H1 (cell line): ENCODE results near the gene AGPAT3. TPM values are rescaled to one million over a fixed set of nuclear protein-coding genes. Genes with fewer than 3 reads are reported as not detected.

ENCODE experiments used
- CTCF ChIA-PET: fragments of 300-600 bp; sonication (Branson Sonifier 250); formaldehyde crosslinking; loops from one replicate; lab custom pipeline; 2021; ENCODE audit not compliant: partially characterized antibody; lab: Charles Lee
- POLR2A ChIA-PET: fragments of 300-600 bp; sonication (Branson Sonifier 250); formaldehyde crosslinking; loops from one replicate; lab custom pipeline; 2021; ENCODE audit warnings: inconsistent platforms; ENCODE audit not compliant: partially characterized antibody; lab: Charles Lee
- DNase-seq, 2 experiments: peaks; one replicate each; pipeline versions ENCODE4 v3.0.0 to v3.0.0-alpha.2; 2010 to 2022; ENCODE audit warnings: low spot score in 2 of 2, low read depth in 1 of 2, mixed read lengths in 1 of 2
- FAIRE-seq: peaks from 2 replicates; lab custom pipeline; 2011; peaks lifted over from hg19 to GRCh38; lab: Jason Lieb, UNC
- H2AFZ ChIP-seq: 2 replicates; pipeline ENCODE4 v1.8.1; 2012; ENCODE audit warnings: low read length, inconsistent platforms
- H2AK5ac ChIP-seq: 2 replicates; pipeline ENCODE4 v1.6.1; 2013; ENCODE audit warnings: low read depth, low read length
- H2BK120ac ChIP-seq: replicated peaks from 2 replicates; pipeline ENCODE3; 2013; ENCODE audit warnings: low read depth, low read length, inconsistent platforms
- H2BK12ac ChIP-seq: 2 replicates; pipeline ENCODE4 v1.6.1; 2013; ENCODE audit warnings: low read depth, low read length
- H2BK15ac ChIP-seq: 2 replicates; pipeline ENCODE4 v1.6.1; 2013; ENCODE audit warnings: low read length
- H2BK20ac ChIP-seq: 2 replicates; pipeline ENCODE4 v1.6.1; 2013; ENCODE audit warnings: low read length
- H2BK5ac ChIP-seq: 2 replicates; pipeline ENCODE4 v1.6.1; 2013; ENCODE audit warnings: low read depth, low read length
- H3K14ac ChIP-seq: 2 replicates; pipeline ENCODE4 v1.6.1; 2013; ENCODE audit warnings: inconsistent platforms; ENCODE audit not compliant: insufficient read length
- H3K18ac ChIP-seq: 2 replicates; pipeline ENCODE4 v1.6.1; 2013; ENCODE audit warnings: low read length; ENCODE audit errors: extremely low read depth
- H3K23ac ChIP-seq: 2 replicates; pipeline ENCODE4 v1.6.1; 2013; ENCODE audit warnings: inconsistent platforms; ENCODE audit not compliant: insufficient read length
- H3K23me2 ChIP-seq: 2 replicates; pipeline ENCODE4 v1.6.1; 2013; ENCODE audit warnings: low read depth, low read length
- H3K27ac ChIP-seq: 2 replicates; pipeline ENCODE4 v1.6.1; 2011; ENCODE audit warnings: low read depth, low read length, inconsistent platforms
- H3K27me3 ChIP-seq, 4 experiments: replicated peaks in 1 of 4; 1 replicate in 1 of 4; 2 replicates in 3 of 4; pipeline versions ENCODE4 v1.6.1 to v1.8.1; 2011 to 2013; ENCODE audit warnings: low read length in 3 of 4, mild to moderate bottlenecking in 3 of 4, inconsistent platforms in 2 of 4, mixed read lengths in 2 of 4, moderate library complexity in 1 of 4; ENCODE audit not compliant: control insufficient read depth in 3 of 4, insufficient read depth in 3 of 4; ENCODE audit errors: extremely low read depth in 1 of 4
- H3K36me3 ChIP-seq, 4 experiments: 2 replicates each; pipeline versions ENCODE4 v1.6.1 to v1.8.1; 2011 to 2013; ENCODE audit warnings: mild to moderate bottlenecking in 4 of 4, low read length in 3 of 4, moderate library complexity in 2 of 4, control low read depth in 1 of 4, inconsistent platforms in 1 of 4; ENCODE audit not compliant: insufficient read depth in 4 of 4, control insufficient read depth in 2 of 4
- H3K4ac ChIP-seq: replicated peaks from 2 replicates; pipeline ENCODE3; 2013; ENCODE audit warnings: low read length, low read depth, mixed read lengths, inconsistent platforms; ENCODE audit not compliant: insufficient read length
- H3K4me1 ChIP-seq, 4 experiments: replicated peaks in 1 of 4; 1 replicate in 1 of 4; 2 replicates in 3 of 4; pipeline versions ENCODE4 v1.6.1 to v1.8.1; 2011 to 2013; ENCODE audit warnings: low read length in 3 of 4, inconsistent platforms in 2 of 4, mixed read lengths in 1 of 4; ENCODE audit not compliant: insufficient read depth in 4 of 4, control insufficient read depth in 3 of 4
- H3K4me2 ChIP-seq, 2 experiments: 2 replicates each; pipeline versions ENCODE4 v1.6.1 to v1.8.1; 2011 to 2013; ENCODE audit warnings: low read depth in 2 of 2, low read length in 2 of 2, control low read depth in 1 of 2, inconsistent platforms in 1 of 2, mild to moderate bottlenecking in 1 of 2; ENCODE audit not compliant: insufficient read depth in 1 of 2
- H3K4me3 ChIP-seq, 4 experiments: fragments of 200-600, 300-600 bp in 1 of 4; sonication (generic), shearing (Covaris generic), sonication (Bioruptor Twin) in 1 of 4; 2 replicates each; pipeline versions ENCODE4 v1.5.1 to v1.8.1; 2011 to 2016; ENCODE audit warnings: low read length in 4 of 4, low read depth in 3 of 4, control low read depth in 2 of 4, inconsistent platforms in 2 of 4, mild to moderate bottlenecking in 2 of 4, mixed read lengths in 1 of 4, moderate library complexity in 1 of 4; ENCODE audit not compliant: insufficient read depth in 2 of 4; ENCODE audit errors: extremely low read depth in 1 of 4
- H3K56ac ChIP-seq: replicated peaks from 2 replicates; pipeline ENCODE3; 2013; ENCODE audit warnings: low read depth, mild to moderate bottlenecking, mixed read lengths, low read length, inconsistent platforms; ENCODE audit not compliant: insufficient read length
- H3K79me1 ChIP-seq: 2 replicates; pipeline ENCODE4 v1.6.1; 2013; ENCODE audit warnings: low read depth, low read length, control low read depth
- H3K79me2 ChIP-seq, 2 experiments: 2 replicates each; pipeline versions ENCODE4 v1.6.1 to v1.8.1; 2012 to 2013; ENCODE audit warnings: low read length in 2 of 2, mild to moderate bottlenecking in 2 of 2, inconsistent platforms in 1 of 2; ENCODE audit not compliant: insufficient read depth in 2 of 2, control insufficient read depth in 1 of 2
- H3K9ac ChIP-seq, 4 experiments: replicated peaks in 1 of 4; 1 replicate in 1 of 4; 2 replicates in 3 of 4; pipeline versions ENCODE4 v1.6.1 to v1.8.1; 2011 to 2013; ENCODE audit warnings: low read depth in 3 of 4, low read length in 3 of 4, control low read depth in 2 of 4, mild to moderate bottlenecking in 2 of 4, moderate library complexity in 2 of 4, inconsistent platforms in 1 of 4; ENCODE audit errors: extremely low read depth in 1 of 4
- H3K9me3 ChIP-seq, 2 experiments: 2 replicates each; pipeline versions ENCODE4 v1.6.1 to v1.8.1; 2012 to 2013; ENCODE audit warnings: mild to moderate bottlenecking in 2 of 2, moderate library complexity in 2 of 2, control low read depth in 1 of 2, inconsistent platforms in 1 of 2, low read depth in 1 of 2, low read length in 1 of 2, mixed read lengths in 1 of 2; ENCODE audit not compliant: insufficient read depth in 2 of 2
- H4K20me1 ChIP-seq, 2 experiments: replicated peaks in 1 of 2; 2 replicates each; pipeline versions ENCODE3 to v1.8.1; 2011 to 2013; ENCODE audit warnings: inconsistent platforms in 2 of 2, low read length in 2 of 2, mild to moderate bottlenecking in 1 of 2; ENCODE audit not compliant: insufficient read depth in 2 of 2, control insufficient read depth in 1 of 2
- H4K5ac ChIP-seq: 2 replicates; pipeline ENCODE4 v1.6.1; 2013; ENCODE audit warnings: low read length, low read depth, mixed read lengths, inconsistent platforms; ENCODE audit not compliant: insufficient read length
- H4K8ac ChIP-seq: 2 replicates; pipeline ENCODE4 v1.8.0; 2013; ENCODE audit warnings: mild to moderate bottlenecking, moderate library complexity, low read length, inconsistent platforms; ENCODE audit not compliant: insufficient read depth; ENCODE audit errors: extremely low read depth
- H4K91ac ChIP-seq: replicated peaks from 2 replicates; pipeline ENCODE3; 2013; ENCODE audit warnings: low read length, mixed read lengths, inconsistent platforms; ENCODE audit not compliant: insufficient read length
- BACH1 ChIP-seq: IDR thresholded peaks from 2 replicates; pipeline ENCODE4 v1.6.1; 2012; ENCODE audit warnings: low read length, improper control_type of control experiment
- CHD1 ChIP-seq: IDR thresholded peaks from 2 replicates; pipeline ENCODE4 v1.6.1; 2012; ENCODE audit warnings: low read depth, low read length, improper control_type of control experiment
- E2F6 ChIP-seq: IDR thresholded peaks from 2 replicates; pipeline ENCODE4 v1.6.1; 2012; ENCODE audit warnings: inconsistent platforms
- EZH2 ChIP-seq: fragments of 200-600 bp; sonication (generic); IDR thresholded peaks from 2 replicates; pipeline ENCODE4 v1.7.1; 2012; ENCODE audit warnings: low read depth, mild to moderate bottlenecking, moderate library complexity, low read length, inconsistent platforms; ENCODE audit not compliant: severe bottlenecking
- MAX ChIP-seq: IDR thresholded peaks from 2 replicates; pipeline ENCODE4 v1.6.1; 2012; ENCODE audit warnings: inconsistent platforms
- POU5F1 ChIP-seq: IDR thresholded peaks from 2 replicates; pipeline ENCODE4 v1.6.1; 2011; ENCODE audit warnings: low read depth, mild to moderate bottlenecking, low read length, moderate library complexity
- TEAD4 ChIP-seq: IDR thresholded peaks from 2 replicates; pipeline ENCODE4 v1.6.1; 2012; ENCODE audit warnings: low read depth, low read length, inconsistent platforms, mixed read lengths
- WGBS, 2 experiments: shearing (Covaris generic) in 1 of 2; methylation state at CpG; one replicate each; pipeline versions ENCODE4 v1.1.6 to v1.1.7; 2013 to 2015; ENCODE audit warnings: low lambda C conversion rate in 2 of 2, mixed read lengths in 2 of 2, inconsistent platforms in 1 of 2, low coverage in 1 of 2, missing lambda C conversion rate in 1 of 2; ENCODE audit not compliant: insufficient replicate concordance in 2 of 2, insufficient coverage in 1 of 2, insufficient read length in 1 of 2; ENCODE audit errors: extremely low coverage in 1 of 2, missing lambda C conversion rate in 1 of 2; 5-methylcytosine and 5-hydroxymethylcytosine counted together
- polyA plus RNA-seq, 7 experiments: library from polyadenylated mRNA; depleted of rRNA in 3 of 7; stranded (reverse) in 5 of 7; unstranded in 2 of 7; fragments of >200 nt in 5 of 7; fragments of 200-250 nt in 2 of 7; gene quantifications; 1 replicate in 5 of 7; 2 replicates in 1 of 7; 4 replicates in 1 of 7; pipeline versions ENCODE4 v1.2.1 to v1.2.3, GENCODE V29; 2011 to 2013; ENCODE audit warnings: missing spikeins in 2 of 7, mixed read lengths in 2 of 7
- total RNA-seq: library from RNA; stranded (reverse); fragmentation: NEBNext Ultra II Directional; extraction: Animal tissue kit (Norgen Biotek cat#: 25700); gene quantifications from 2 replicates; pipeline ENCODE4 v1.2.1, GENCODE V29; 2021
- TF ChIP-seq, protein P1 (sequence below), 3 experiments: IDR thresholded peaks; 1 replicate in 2 of 3; 2 replicates in 1 of 3; pipeline versions ENCODE4 v1.5.1 to v1.6.1; 2011; ENCODE audit warnings: low read length in 3 of 3, mild to moderate bottlenecking in 3 of 3, inconsistent platforms in 2 of 3, low read depth in 1 of 3, moderate library complexity in 1 of 3; ENCODE audit not compliant: insufficient read depth in 1 of 3; ENCODE audit errors: control extremely low read depth in 1 of 3

The AGPAT3 gene
- total and polyA plus RNA-seq, 2 of the 8 experiments (the other 6 are each of a cell fraction or from before 2014, with no cell fraction given) = 5.8 to 7.3 TPM

DNA sequence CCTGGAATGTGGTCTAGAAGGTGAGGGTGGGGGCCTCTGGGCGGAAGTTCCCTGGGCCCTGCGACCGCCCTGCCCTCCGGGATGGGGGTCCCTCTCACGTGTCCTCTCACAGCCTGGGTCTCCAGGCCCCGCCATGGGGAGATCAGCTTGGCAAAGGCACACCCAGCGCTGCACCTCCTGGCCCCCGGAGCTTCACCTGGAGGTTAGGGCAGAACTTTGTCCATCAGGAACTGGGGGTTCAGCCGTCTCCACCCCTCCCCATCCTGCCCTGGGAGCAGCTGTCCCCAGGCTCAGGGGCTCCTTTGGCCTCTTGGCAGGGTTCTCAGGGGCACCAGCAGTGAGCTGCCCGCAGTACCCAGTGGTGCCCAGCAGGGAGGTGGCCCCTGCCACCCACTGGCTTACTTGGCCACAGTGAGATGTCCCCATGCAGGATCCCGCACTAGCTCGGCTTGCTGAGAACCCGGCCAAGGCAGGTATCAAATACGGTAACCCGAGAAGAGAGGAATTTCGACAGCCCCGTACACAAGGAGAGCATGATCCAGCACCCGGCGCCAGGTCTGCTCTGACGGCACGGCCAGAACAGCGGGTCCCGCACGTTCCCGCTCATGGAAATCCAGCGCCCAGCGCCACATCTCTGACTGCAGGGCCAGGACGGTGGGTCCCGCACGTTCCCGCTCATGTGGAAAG, 38.9 kb upstream of the AGPAT3 start:
- Histone ChIP-seq H3K23me2 (no peaks in the 10 kb centered on the region), H4K91ac (no peak overlapping the region), H2BK15ac (no peak overlapping the region), H3K9ac (no peak overlapping the region), H3K4ac (no peak overlapping the region), H4K5ac (no peak overlapping the region), H2BK5ac (no peak overlapping the region), H3K4me3 (no peak overlapping the region), H3K56ac (no peak overlapping the region), H2AFZ (no peak overlapping the region; the same call in 1 of the 2 replicates), H4K8ac (0 out of 2 replicates have a peak overlapping the region, but pooled peaks have one; percentile 89), H3K18ac (peak overlapping the region; percentile 4), H2BK12ac (peak overlapping the region; percentile 4; the same call in 1 of the 2 replicates), H3K14ac (no peak overlapping the region), H3K27ac (no peak overlapping the region), H3K4me2 (no peak overlapping the region; a peak in 1 of 4 replicates), H3K36me3 (no peaks in the 10 kb centered on the region), H3K79me2 (no peaks in the 10 kb centered on the region), H4K20me1 (no peaks in the 10 kb centered on the region), H3K79me1 (no peaks in the 10 kb centered on the region), H3K23ac (no peak overlapping the region), H2BK120ac (no peak overlapping the region), H3K9me3 (peaks cover 0 to 10% of the 10 kb centered on the region in 2 experiments; a peak in 1 of 4 replicates), H3K4me1 (peaks cover 0 to 7% (median 4%) of the 10 kb centered on the region in 4 experiments; a peak in 3 of 7 replicates), H2BK20ac (peak overlapping the region; percentile 43), H2AK5ac (no peak overlapping the region), H3K27me3 (no peaks in the 10 kb centered on the region)
- 82% methylated on average over 26 of the region's 31 CpGs; no CpG with 5 or more reads in 1 of the 2 experiments for WGBS, 2 experiments
- FAIRE-seq (no peak), DNase-seq (no peak)
- ChIA-PET CTCF (interaction anchor here (0.6 to 3.2 kb wide), 11 partner anchors 9 to 249 kb away, joined by 3 to 26 read pairs (median 5); no protein-coding TSS in a partner anchor), POLR2A (interaction anchor here (0.7 to 1.5 kb wide), 4 partner anchors 11 to 19 kb away, joined by 3 to 6 read pairs (median 4); no protein-coding TSS in a partner anchor)
- TF ChIP-seq CHD1 = no peak
- TF ChIP-seq EZH2 = no peak
- TF ChIP-seq E2F6 = peak; percentile 59; the same call in 1 of the 2 replicates
- TF ChIP-seq TEAD4 = 0 out of 2 replicates have a peak, but pooled peaks have one; percentile 16
- no peak for TF ChIP-seq BACH1
- TF ChIP-seq, protein P1, sequence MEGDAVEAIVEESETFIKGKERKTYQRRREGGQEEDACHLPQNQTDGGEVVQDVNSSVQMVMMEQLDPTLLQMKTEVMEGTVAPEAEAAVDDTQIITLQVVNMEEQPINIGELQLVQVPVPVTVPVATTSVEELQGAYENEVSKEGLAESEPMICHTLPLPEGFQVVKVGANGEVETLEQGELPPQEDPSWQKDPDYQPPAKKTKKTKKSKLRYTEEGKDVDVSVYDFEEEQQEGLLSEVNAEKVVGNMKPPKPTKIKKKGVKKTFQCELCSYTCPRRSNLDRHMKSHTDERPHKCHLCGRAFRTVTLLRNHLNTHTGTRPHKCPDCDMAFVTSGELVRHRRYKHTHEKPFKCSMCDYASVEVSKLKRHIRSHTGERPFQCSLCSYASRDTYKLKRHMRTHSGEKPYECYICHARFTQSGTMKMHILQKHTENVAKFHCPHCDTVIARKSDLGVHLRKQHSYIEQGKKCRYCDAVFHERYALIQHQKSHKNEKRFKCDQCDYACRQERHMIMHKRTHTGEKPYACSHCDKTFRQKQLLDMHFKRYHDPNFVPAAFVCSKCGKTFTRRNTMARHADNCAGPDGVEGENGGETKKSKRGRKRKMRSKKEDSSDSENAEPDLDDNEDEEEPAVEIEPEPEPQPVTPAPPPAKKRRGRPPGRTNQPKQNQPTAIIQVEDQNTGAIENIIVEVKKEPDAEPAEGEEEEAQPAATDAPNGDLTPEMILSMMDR (IDR thresholded peaks at IDR 0.05; ENCODE audit: control extremely low read depth in 1 of 3, insufficient read depth in 1 of 3, low read depth in 1 of 3, low read length in 3 of 3) = peak in 2 of 3 experiments; percentile 27 to 31; a peak in 2 of 4 replicates
- TF ChIP-seq POU5F1 = no peak
- peak; percentile 29; the same call in 1 of the 2 replicates for TF ChIP-seq MAX
